HG03175 (cell line): ENCODE data around the gene GNA12.
"Not testable (repeated sequence)": the region's sequence is repeated elsewhere in the genome, so short reads cannot be mapped to it uniquely, and the experiment has no call there.

ENCODE experiments used
- ATAC-seq: cut with Tn5 transposase; IDR thresholded peaks from one replicate; pipeline ENCODE4 v1.9.1; 2021; ENCODE audit warnings: mild to moderate bottlenecking, moderate library complexity; ENCODE audit not compliant: unreplicated experiment

The GNA12 gene

GRCh38 chr7:2701424-2701823 lies 142.7 kb downstream of the GNA12 start:
- ATAC-seq = no peak

- no peak for ATAC-seq
Measured at GRCh38 chr7:2700141-2700850, 143.8 kb downstream of the GNA12 start.

GRCh38 chr7:2699289-2699620 lies 144.9 kb downstream of the GNA12 start:
- no peak for ATAC-seq

- peak; percentile 95 for ATAC-seq
Measured at GRCh38 chr7:2698581-2699288, 145.4 kb downstream of the GNA12 start.

GRCh38 chr7:2694122-2694436 lies 150.0 kb downstream of the GNA12 start:
- not testable (repeated sequence) for ATAC-seq

GRCh38 chr7:2693420-2694121 lies 150.5 kb downstream of the GNA12 start:
- ATAC-seq = not testable (repeated sequence)

GRCh38 chr7:2692543-2692942 lies 151.6 kb downstream of the GNA12 start:
- no peak for ATAC-seq

GRCh38 chr7:2691932-2692439 lies 152.1 kb downstream of the GNA12 start:
- not testable (repeated sequence) for ATAC-seq

GRCh38 chr7:2691011-2691707 lies 152.9 kb downstream of the GNA12 start:
- ATAC-seq = no peak

GRCh38 chr7:2689951-2690705 lies 154.0 kb downstream of the GNA12 start:
- ATAC-seq = no peak

- ATAC-seq = no peak
Measured at GRCh38 chr7:2689343-2689847, 154.7 kb downstream of the GNA12 start.

- ATAC-seq = peak; percentile 79
Measured at GRCh38 chr7:2688409-2689342, 155.4 kb downstream of the GNA12 start.

- no peak for ATAC-seq
Measured at GRCh38 chr7:2687881-2688318, 156.2 kb downstream of the GNA12 start, which contains the start of gene AMZ1. AMZ1 (plus strand) TSS chr7:2688202; CDS start chr7:2700452, 12,250 bp downstream.

- no peak for ATAC-seq
Measured at GRCh38 chr7:2687338-2687869, 156.7 kb downstream of the GNA12 start.

- no peak for ATAC-seq
Measured at GRCh38 chr7:2686101-2686500, 158.0 kb downstream of the GNA12 start.

- ATAC-seq = no peak
Measured at GRCh38 chr7:2684501-2684900, 159.6 kb downstream of the GNA12 start.

GRCh38 chr7:2681929-2682799 lies 161.9 kb downstream of the GNA12 start:
- no peak for ATAC-seq
